K562 (cell line): ENCODE data around the gene SH2D5.

Experiments
- EP300 ChIP-seq: IDR thresholded peaks from 2 replicates; pipeline ENCODE4 v1.6.1; 2012; ENCODE audit warnings: low read length, improper control_type of control experiment
- FOS ChIP-seq: IDR thresholded peaks from 3 replicates; pipeline ENCODE4 v1.6.1; 2011; ENCODE audit not compliant: insufficient read length; ENCODE audit errors: extremely low read depth
- NFE2 ChIP-seq: IDR thresholded peaks from 2 replicates; pipeline ENCODE4 v1.6.1; 2014; ENCODE audit warnings: antibody characterized with exemption, low read depth
- POLR2A ChIP-seq: fragments of 450-650 bp; conservative IDR thresholded peaks from 2 replicates; pipeline ENCODE4 v1.6.1; 2016
- PRMT5 ChIP-seq: sonication (generic); formaldehyde crosslinking; IDR thresholded peaks from 2 replicates; pipeline ENCODE4 v1.5.0; 2020; ENCODE audit warnings: missing genetic modification reagents
- TAF1 ChIP-seq: IDR thresholded peaks from 2 replicates; pipeline ENCODE4 v1.6.1; 2011; ENCODE audit warnings: mild to moderate bottlenecking, low read length, moderate library complexity; ENCODE audit not compliant: insufficient read depth, control insufficient read depth, severe bottlenecking; ENCODE audit errors: extremely low read depth
- ZC3H4 ChIP-seq: sonication (generic); formaldehyde crosslinking; IDR thresholded peaks from 2 replicates; pipeline ENCODE4 v1.9.0; 2021; ENCODE audit warnings: missing genetic modification reagents, borderline replicate concordance
- ZNF511 ChIP-seq: sonication (generic); formaldehyde crosslinking; IDR thresholded peaks from 2 replicates; pipeline ENCODE4 v1.8.0; 2022; ENCODE audit warnings: mild to moderate bottlenecking, missing genetic modification reagents
- ZNF766 ChIP-seq: fragments of 200-800 bp; sonication (Bioruptor generic); conservative IDR thresholded peaks from 2 replicates; pipeline ENCODE4 v1.6.1; 2016; ENCODE audit warnings: missing genetic modification characterization, missing compliant biosample characterization
- TF ChIP-seq, protein P1 (sequence below): sonication (generic); formaldehyde crosslinking; IDR thresholded peaks from 2 replicates; pipeline ENCODE4 v1.8.0; 2022; ENCODE audit warnings: mild to moderate bottlenecking, low read depth, missing genetic modification reagents
- TF ChIP-seq, protein P2 (sequence below): sonication (generic); formaldehyde crosslinking; IDR thresholded peaks from 2 replicates; pipeline ENCODE4 v1.8.1; 2023; ENCODE audit warnings: mild to moderate bottlenecking, missing genetic modification reagents, moderate library complexity

GRCh38 chr1:20684050-20684620 lies 48.4 kb downstream of the SH2D5 start:
- TF ChIP-seq NFE2, result no peak
- no peak for TF ChIP-seq TAF1
- TF ChIP-seq, protein P1, sequence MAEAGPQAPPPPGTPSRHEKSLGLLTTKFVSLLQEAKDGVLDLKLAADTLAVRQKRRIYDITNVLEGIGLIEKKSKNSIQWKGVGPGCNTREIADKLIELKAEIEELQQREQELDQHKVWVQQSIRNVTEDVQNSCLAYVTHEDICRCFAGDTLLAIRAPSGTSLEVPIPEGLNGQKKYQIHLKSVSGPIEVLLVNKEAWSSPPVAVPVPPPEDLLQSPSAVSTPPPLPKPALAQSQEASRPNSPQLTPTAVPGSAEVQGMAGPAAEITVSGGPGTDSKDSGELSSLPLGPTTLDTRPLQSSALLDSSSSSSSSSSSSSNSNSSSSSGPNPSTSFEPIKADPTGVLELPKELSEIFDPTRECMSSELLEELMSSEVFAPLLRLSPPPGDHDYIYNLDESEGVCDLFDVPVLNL (CRISPR knock-in tag), result no peak
- TF ChIP-seq ZNF766, result no peak
- no peak for TF ChIP-seq FOS
- no peak for TF ChIP-seq POLR2A
- no peak for TF ChIP-seq EP300
- no peak for TF ChIP-seq PRMT5
- no peak for TF ChIP-seq ZC3H4
- no peak for TF ChIP-seq ZNF511 (CRISPR knock-in tag)
- TF ChIP-seq, protein P2, sequence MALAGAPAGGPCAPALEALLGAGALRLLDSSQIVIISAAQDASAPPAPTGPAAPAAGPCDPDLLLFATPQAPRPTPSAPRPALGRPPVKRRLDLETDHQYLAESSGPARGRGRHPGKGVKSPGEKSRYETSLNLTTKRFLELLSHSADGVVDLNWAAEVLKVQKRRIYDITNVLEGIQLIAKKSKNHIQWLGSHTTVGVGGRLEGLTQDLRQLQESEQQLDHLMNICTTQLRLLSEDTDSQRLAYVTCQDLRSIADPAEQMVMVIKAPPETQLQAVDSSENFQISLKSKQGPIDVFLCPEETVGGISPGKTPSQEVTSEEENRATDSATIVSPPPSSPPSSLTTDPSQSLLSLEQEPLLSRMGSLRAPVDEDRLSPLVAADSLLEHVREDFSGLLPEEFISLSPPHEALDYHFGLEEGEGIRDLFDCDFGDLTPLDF (CRISPR knock-in tag), result no peak
